Measurements from ENCODE around the gene HBP1. TPM values are rescaled to one million over a fixed set of nuclear protein-coding genes. Genes with fewer than 3 reads are reported as not detected.
"Not testable (repeated sequence)": the region's sequence is repeated elsewhere in the genome, so short reads cannot be mapped to it uniquely, and the experiment has no call there.

Gene HBP1
- total and polyA plus RNA-seq, 9 donors: 46.0 to 78.4 (median 59.8) TPM

DNA sequence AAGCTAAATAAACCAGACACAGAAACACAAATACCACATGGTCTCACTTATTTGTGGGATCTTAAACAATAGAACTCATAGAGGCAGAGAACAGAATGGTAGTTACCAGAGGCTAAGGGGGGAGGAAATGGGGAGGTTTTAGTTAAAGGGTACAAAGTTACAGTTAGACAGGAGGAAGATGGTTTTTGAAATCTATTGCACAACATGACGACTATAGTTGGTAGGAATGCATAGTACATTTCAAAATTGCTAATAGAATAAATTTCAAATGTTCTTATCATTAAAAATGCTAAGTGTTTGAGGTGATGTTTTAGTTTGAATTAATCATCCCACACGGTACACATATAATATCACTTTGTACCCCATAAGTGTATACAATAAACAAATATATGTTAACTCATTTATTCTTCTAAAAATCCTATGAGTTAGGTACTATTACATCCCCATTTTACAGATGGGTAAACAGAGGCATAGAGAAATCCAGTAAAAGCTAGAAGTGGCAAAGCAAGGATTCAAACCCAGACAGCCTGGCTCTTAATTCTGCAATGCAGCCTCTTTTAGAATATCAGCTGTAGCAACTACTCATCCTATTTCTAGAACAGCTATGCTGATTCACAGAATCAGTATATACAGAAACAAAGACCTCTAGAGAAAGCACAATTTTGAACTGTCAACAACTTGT is 50.9 kb downstream of the HBP1 start:
- Histone ChIP-seq H3K4me1 (ENCODE audit: control insufficient read depth, insufficient read depth, low read length) (peaks cover 3% of the 10 kb centered on the region), H3K36me3 (ENCODE audit: control insufficient read depth, insufficient read depth, low read length) (no peaks in the 10 kb centered on the region), H3K4me3 (ENCODE audit: low read length) (no peak overlapping the region), H3K27ac (ENCODE audit: low read length) (no peak overlapping the region), H3K27me3 (ENCODE audit: control insufficient read depth, insufficient read depth, low read length) (no peaks in the 10 kb centered on the region), H3K9me3 (replicated peaks; ENCODE audit: control insufficient read depth, low read depth, low read length) (peaks cover under 1% of the 10 kb centered on the region)
- no peak for DNase-seq
- no CpG with 5 or more reads among the region's 2 CpGs for WGBS (ENCODE audit: insufficient coverage)

DNA sequence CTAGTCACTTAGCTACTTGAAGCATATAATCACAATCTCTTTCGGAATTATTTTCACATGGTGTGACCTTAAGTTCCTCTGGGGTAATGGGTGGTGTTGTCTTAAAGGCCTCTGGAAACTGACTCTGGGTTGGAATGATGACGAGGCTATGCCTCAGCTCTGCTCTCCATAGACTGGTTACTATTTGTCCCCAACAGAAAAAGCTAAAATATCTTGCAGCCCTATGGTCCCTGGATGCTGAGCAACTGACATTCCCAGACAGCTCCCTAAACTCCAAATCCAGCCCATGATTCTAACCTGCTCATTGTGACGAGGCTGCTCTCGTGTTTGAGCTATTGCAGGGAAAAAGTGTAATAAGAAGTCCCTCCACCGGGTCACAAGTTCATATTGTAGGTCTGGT is 51.6 kb downstream of the HBP1 start:
- Histone ChIP-seq H3K4me3 (ENCODE audit: low read length) (no peak overlapping the region), H3K4me1 (ENCODE audit: control insufficient read depth, insufficient read depth, low read length) (peaks cover 3% of the 10 kb centered on the region), H3K27me3 (ENCODE audit: control insufficient read depth, insufficient read depth, low read length) (no peaks in the 10 kb centered on the region), H3K9me3 (replicated peaks; ENCODE audit: control insufficient read depth, low read depth, low read length) (no peaks in the 10 kb centered on the region), H3K36me3 (ENCODE audit: control insufficient read depth, insufficient read depth, low read length) (no peaks in the 10 kb centered on the region), H3K27ac (ENCODE audit: low read length) (no peak overlapping the region)
- 90% methylated on average over 2 of the region's 5 CpGs for WGBS (ENCODE audit: insufficient coverage)
- no peak for DNase-seq

DNA sequence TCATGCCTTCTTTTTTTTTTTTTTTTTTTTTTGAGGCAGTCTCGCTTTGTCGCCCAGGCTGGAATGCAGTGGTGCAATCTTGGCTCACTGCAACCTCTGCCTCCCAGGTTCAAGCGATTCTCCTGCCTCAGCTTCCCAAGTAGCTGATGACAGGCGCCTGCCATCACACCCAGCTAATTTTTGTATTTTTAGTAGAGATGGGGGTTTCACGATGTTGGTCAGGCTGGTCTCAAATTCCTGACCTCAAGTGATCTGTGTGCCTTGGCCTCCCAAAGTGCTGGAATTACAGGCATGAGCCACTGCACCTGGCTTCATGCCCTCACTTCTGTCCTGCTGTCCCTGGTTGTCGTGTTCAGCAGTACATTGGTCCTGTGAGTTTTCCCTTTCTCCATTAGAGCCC is 52.0 kb downstream of the HBP1 start:
- not testable (repeated sequence) for H3K4me1 ChIP-seq (ENCODE audit: control insufficient read depth, insufficient read depth, low read length); H3K9me3 ChIP-seq (replicated peaks; ENCODE audit: control insufficient read depth, low read depth, low read length); H3K4me3 ChIP-seq (ENCODE audit: low read length); H3K36me3 ChIP-seq (ENCODE audit: control insufficient read depth, insufficient read depth, low read length); H3K27ac ChIP-seq (ENCODE audit: low read length); H3K27me3 ChIP-seq (ENCODE audit: control insufficient read depth, insufficient read depth, low read length); DNase-seq
- WGBS (ENCODE audit: insufficient coverage): 90% methylated on average over 2 of the region's 6 CpGs

DNA sequence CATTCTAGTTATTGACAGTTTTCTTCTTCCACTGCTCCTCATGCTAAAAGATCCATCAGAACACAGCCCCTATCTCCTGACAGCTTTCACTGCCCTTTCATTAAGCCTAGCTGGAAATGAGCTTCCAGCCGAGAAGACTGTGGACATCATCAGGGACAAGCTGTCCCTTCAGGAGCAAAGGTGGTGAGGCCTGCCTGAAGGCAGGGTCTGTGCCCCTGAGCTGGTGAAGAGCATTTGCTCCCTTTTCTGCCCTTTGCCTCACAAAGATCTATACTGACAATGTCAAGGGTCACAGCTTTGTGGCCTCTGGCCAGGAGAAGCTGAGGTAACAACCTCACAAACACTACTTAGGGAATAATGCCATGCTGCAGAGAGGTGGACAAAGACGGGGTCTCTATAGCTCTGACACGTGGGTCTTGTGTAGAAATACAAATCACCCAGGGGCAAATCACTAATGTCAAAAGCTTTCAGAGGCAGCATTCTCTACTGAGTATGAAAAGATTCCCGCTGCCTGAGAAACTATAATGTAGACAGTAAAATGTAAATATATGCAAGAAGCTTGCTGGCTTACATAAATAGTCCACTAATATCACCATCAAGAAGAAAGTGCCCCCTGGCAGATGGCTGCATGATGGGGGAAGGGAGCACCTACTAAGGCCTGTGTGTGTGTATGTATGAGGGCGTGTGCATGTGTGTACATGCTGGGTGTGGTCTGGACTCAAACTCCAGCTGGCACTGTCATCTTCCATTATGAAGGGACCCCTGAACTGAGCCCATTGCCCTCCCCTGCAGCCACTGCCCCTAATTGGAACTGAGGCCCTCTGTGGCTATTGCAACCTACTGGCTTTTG is 55.8 kb downstream of the HBP1 start:
- peaks cover 2% of the 10 kb centered on the region for H3K36me3 ChIP-seq (ENCODE audit: control insufficient read depth, insufficient read depth, low read length)
- peaks cover 3% of the 10 kb centered on the region for H3K4me1 ChIP-seq (ENCODE audit: control insufficient read depth, insufficient read depth, low read length)
- no peaks in the 10 kb centered on the region for H3K27me3 ChIP-seq (ENCODE audit: control insufficient read depth, insufficient read depth, low read length)
- DNase-seq: no peak
- WGBS (ENCODE audit: insufficient coverage): 50% methylated on average over 4 of the region's 5 CpGs
- no peak overlapping the region for H3K27ac ChIP-seq (ENCODE audit: low read length)
- no peaks in the 10 kb centered on the region for H3K9me3 ChIP-seq (replicated peaks; ENCODE audit: control insufficient read depth, low read depth, low read length)
- no peak overlapping the region for H3K4me3 ChIP-seq (ENCODE audit: low read length)

DNA sequence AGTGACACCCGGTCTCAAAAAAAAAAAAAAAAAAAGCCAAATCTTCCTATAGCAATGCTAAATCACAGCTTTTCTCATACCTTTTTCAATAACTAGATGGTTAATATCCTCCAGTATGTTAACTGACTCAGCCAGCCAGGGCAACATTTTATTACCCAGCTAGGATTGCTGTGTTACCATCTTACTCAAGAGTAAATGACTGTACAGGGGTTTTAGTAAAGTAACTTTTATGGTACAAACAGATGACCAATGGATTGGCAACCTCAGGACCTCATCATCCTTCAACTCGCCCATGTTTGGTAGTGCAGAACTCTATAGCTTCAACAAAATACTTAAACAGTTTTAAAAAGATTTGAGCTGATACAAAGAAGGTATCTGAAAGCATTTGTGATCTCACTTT is 59.5 kb downstream of the HBP1 start:
- Histone ChIP-seq H3K27ac (ENCODE audit: low read length) (no peak overlapping the region), H3K27me3 (ENCODE audit: control insufficient read depth, insufficient read depth, low read length) (no peaks in the 10 kb centered on the region), H3K4me1 (ENCODE audit: control insufficient read depth, insufficient read depth, low read length) (peaks cover 3% of the 10 kb centered on the region), H3K9me3 (replicated peaks; ENCODE audit: control insufficient read depth, low read depth, low read length) (no peaks in the 10 kb centered on the region), H3K36me3 (ENCODE audit: control insufficient read depth, insufficient read depth, low read length) (peaks cover 2% of the 10 kb centered on the region), H3K4me3 (ENCODE audit: low read length) (no peak overlapping the region)
- no peak for DNase-seq
- WGBS (ENCODE audit: insufficient coverage): no CpG with 5 or more reads among the region's 2 CpGs

DNA sequence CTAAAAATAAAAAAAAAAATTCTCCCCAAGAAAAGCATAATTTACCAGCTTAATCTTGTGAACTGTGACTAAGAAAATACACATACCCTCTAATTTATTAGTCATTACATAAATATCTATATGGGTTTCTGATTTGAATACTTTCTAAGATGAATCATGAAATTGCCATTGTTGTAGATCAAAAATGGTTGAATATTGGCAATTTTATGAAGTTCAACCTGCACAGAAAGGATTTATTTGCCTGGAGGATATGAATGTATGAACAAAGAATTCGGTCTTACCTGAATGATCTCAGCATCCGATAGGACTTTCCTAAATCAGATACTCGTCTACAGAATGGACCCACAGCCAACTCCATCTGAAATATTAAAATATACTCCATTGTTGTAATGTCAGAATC is 61.5 kb downstream of the HBP1 start:
- no peak overlapping the region for H3K4me3 ChIP-seq (ENCODE audit: low read length)
- WGBS (ENCODE audit: insufficient coverage): no CpG with 5 or more reads among the region's 3 CpGs
- H3K4me1 ChIP-seq (ENCODE audit: control insufficient read depth, insufficient read depth, low read length): no peaks in the 10 kb centered on the region
- no peak for DNase-seq
- H3K27ac ChIP-seq (ENCODE audit: low read length): no peak overlapping the region
- H3K9me3 ChIP-seq (replicated peaks; ENCODE audit: control insufficient read depth, low read depth, low read length): no peaks in the 10 kb centered on the region
- peaks cover 2% of the 10 kb centered on the region for H3K36me3 ChIP-seq (ENCODE audit: control insufficient read depth, insufficient read depth, low read length)
- no peaks in the 10 kb centered on the region for H3K27me3 ChIP-seq (ENCODE audit: control insufficient read depth, insufficient read depth, low read length)

DNA sequence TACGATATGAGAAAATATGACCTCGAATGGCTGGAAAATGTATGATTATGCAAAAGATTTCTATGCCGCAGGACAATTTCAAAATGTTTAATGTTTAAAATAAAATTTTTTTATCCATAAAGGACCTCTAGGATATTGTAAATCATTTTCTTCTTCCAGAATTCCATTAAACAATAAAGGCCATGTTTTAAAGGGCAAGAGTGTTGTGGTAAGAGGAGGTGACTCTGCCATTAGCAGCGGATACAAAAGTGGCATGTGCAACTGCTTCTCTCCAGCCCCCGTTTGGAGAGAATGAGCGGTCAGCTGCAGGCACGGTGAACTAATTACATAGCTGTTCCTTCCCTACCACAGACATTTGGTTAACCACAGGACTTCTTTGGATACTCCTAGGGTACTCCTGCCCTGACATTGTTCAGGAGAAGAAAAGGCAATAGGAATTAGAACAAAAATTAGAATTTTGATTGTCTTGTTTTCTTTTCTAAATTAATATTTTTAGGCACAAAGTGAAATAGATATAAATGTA is 63.8 kb downstream of the HBP1 start:
- H3K27ac ChIP-seq (ENCODE audit: low read length): no peak overlapping the region
- peaks cover 2% of the 10 kb centered on the region for H3K36me3 ChIP-seq (ENCODE audit: control insufficient read depth, insufficient read depth, low read length)
- no peaks in the 10 kb centered on the region for H3K9me3 ChIP-seq (replicated peaks; ENCODE audit: control insufficient read depth, low read depth, low read length)
- H3K4me3 ChIP-seq (ENCODE audit: low read length): no peak overlapping the region
- no peak for DNase-seq
- no CpG with 5 or more reads among the region's 7 CpGs for WGBS (ENCODE audit: insufficient coverage)
- H3K4me1 ChIP-seq (ENCODE audit: control insufficient read depth, insufficient read depth, low read length): no peaks in the 10 kb centered on the region
- no peaks in the 10 kb centered on the region for H3K27me3 ChIP-seq (ENCODE audit: control insufficient read depth, insufficient read depth, low read length)

DNA sequence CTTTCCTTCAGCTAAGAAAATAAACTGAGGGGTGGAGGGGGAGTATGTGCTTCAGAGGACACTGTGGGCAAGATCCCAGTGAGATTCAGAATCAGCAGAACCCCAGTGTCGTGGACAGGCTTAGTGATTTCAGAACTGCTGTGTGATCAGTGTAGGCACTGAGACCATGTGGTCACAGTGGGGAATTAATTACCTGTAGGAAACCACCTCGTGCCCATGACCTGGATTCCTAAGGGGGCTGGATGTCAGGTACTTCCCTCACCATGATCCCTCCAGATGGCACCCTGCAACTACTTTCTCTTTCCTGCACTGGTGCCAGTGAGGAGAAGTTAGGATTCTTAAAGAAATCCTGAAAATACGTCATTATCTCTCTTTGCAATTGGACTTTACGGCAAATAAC is 64.4 kb downstream of the HBP1 start:
- H3K27me3 ChIP-seq (ENCODE audit: control insufficient read depth, insufficient read depth, low read length): no peaks in the 10 kb centered on the region
- DNase-seq: no peak
- no peaks in the 10 kb centered on the region for H3K4me1 ChIP-seq (ENCODE audit: control insufficient read depth, insufficient read depth, low read length)
- 75% methylated on average over 1 of the region's 4 CpGs for WGBS (ENCODE audit: insufficient coverage)
- peaks cover 2% of the 10 kb centered on the region for H3K36me3 ChIP-seq (ENCODE audit: control insufficient read depth, insufficient read depth, low read length)
- H3K27ac ChIP-seq (ENCODE audit: low read length): no peak overlapping the region
- no peaks in the 10 kb centered on the region for H3K9me3 ChIP-seq (replicated peaks; ENCODE audit: control insufficient read depth, low read depth, low read length)
- H3K4me3 ChIP-seq (ENCODE audit: low read length): no peak overlapping the region

DNA sequence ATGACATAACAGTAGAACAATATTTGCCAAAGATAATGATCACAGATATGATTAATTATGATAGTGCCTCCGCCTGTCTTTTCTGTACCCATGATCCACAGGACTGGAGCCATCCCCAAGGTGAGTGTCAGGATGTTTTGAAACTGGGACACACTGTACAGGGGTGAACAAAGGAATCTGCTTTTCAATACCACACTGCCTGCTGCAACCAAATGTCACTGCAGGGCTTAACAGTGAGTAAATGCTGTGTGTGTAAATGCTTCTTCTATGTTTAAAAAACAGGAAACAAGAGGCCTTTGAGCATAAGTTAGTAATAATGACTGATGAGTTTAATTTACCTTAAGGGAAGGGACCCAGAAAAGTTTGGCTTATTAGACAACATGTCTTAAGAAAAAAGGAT is 65.2 kb downstream of the HBP1 start:
- H3K4me3 ChIP-seq (ENCODE audit: low read length): no peak overlapping the region
- H3K9me3 ChIP-seq (replicated peaks; ENCODE audit: control insufficient read depth, low read depth, low read length): no peaks in the 10 kb centered on the region
- no peaks in the 10 kb centered on the region for H3K27me3 ChIP-seq (ENCODE audit: control insufficient read depth, insufficient read depth, low read length)
- WGBS (ENCODE audit: insufficient coverage): no CpG with 5 or more reads among the region's 1 CpG
- H3K36me3 ChIP-seq (ENCODE audit: control insufficient read depth, insufficient read depth, low read length): no peaks in the 10 kb centered on the region
- no peak overlapping the region for H3K27ac ChIP-seq (ENCODE audit: low read length)
- H3K4me1 ChIP-seq (ENCODE audit: control insufficient read depth, insufficient read depth, low read length): no peaks in the 10 kb centered on the region
- DNase-seq: no peak

DNA sequence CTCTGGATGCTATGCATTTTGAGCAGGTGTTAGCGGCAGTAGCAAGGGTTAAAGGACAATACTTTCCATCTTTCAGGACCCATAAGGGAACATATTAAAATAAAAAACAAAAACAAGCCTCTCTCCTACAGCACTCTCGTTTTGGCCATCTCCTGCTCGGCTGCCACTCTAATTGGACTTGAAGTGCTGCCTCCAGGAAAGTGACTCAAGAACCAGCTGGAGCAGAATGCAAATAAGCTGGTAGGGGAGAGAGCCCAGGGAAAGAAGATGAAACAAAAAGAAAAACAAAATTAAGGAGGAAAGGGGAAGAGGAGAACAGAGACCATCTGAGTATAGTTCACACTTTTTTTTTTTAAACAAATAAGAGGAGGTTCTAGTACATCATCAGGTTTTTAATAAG is 65.6 kb downstream of the HBP1 start:
- no peaks in the 10 kb centered on the region for H3K36me3 ChIP-seq (ENCODE audit: control insufficient read depth, insufficient read depth, low read length)
- no peaks in the 10 kb centered on the region for H3K4me1 ChIP-seq (ENCODE audit: control insufficient read depth, insufficient read depth, low read length)
- no peak overlapping the region for H3K27ac ChIP-seq (ENCODE audit: low read length)
- WGBS (ENCODE audit: insufficient coverage): no CpG with 5 or more reads among the region's 3 CpGs
- H3K4me3 ChIP-seq (ENCODE audit: low read length): no peak overlapping the region
- no peaks in the 10 kb centered on the region for H3K9me3 ChIP-seq (replicated peaks; ENCODE audit: control insufficient read depth, low read depth, low read length)
- no peaks in the 10 kb centered on the region for H3K27me3 ChIP-seq (ENCODE audit: control insufficient read depth, insufficient read depth, low read length)
- no peak for DNase-seq
